NT2/D1 (cell line): ENCODE results near the gene C22orf15.

Experiments used
- YY1 ChIP-seq: IDR thresholded peaks from 2 replicates; pipeline ENCODE4 v1.6.1; 2011; ENCODE audit not compliant: insufficient read length, insufficient read depth
- ZNF274 ChIP-seq: IDR thresholded peaks from 2 replicates; pipeline ENCODE4 v1.6.1; 2011; ENCODE audit warnings: mild to moderate bottlenecking, low read depth, low read length

DNA sequence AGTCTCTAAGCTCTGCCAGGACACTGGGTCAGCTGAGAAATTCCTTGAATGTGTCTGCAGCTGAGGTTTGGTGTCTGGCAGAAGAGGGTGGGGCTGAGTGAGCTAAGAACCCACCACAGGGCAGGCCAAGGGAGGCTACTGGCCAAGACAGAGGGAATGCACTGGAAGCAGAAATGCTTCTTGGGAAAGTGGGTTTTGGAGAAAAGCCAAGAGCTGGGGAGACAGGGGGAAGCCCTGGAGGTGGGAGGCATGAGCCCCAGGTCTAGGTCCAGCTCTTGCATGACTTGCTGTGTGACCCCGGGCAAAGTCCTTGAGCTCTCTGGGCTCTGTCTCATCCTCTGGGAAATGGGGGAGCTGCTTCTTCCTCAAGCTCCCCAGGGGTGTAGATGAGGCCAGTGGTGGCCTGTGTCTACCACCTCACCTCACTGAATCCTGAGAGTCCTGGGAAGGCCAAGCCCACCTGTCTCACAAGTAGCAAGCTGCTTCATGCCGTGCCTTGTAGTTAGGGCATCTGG is 12.2 kb downstream of the C22orf15 start:
- TF ChIP-seq ZNF274 (no peak), YY1 (no peak)
